A549 (cell line): Measurements from ENCODE around the gene CPTP.

Experiments
- CTCF ChIP-seq: fragments of >200 bp; sonication (Bioruptor Twin); formaldehyde crosslinking; IDR thresholded peaks from 3 replicates; pipeline ENCODE4 v1.5.1; 2016
- KDM1A ChIP-seq: fragments of 200-600 bp; sonication (generic); IDR thresholded peaks from 2 replicates; pipeline ENCODE4 v1.6.1; 2016; ENCODE audit warnings: low read depth, mild to moderate bottlenecking
- RAD21 ChIP-seq, 2 experiments: fragments of >200 bp in 1 of 2; sonication (Bioruptor Twin) in 1 of 2; formaldehyde crosslinking in 1 of 2; IDR thresholded peaks in 1 of 2; conservative IDR thresholded peaks in 1 of 2; 2 replicates in 1 of 2; 3 replicates in 1 of 2; pipeline ENCODE4 v1.6.1; 2012 to 2018; ENCODE audit warnings: inconsistent platforms in 1 of 2
- RCOR1 ChIP-seq: fragments of 150-350 bp; IDR thresholded peaks from 2 replicates; pipeline ENCODE4 v1.6.1; 2014; ENCODE audit warnings: antibody characterized with exemption, low read length, low read depth
- TF ChIP-seq, protein P1 (sequence below): fragments of 250-450 bp; sonication (Bioruptor Pico); IDR thresholded peaks from 2 replicates; pipeline ENCODE4 v1.5.0; 2020; ENCODE audit warnings: low read depth, mild to moderate bottlenecking, moderate library complexity
- TF ChIP-seq, protein P2 (sequence below): fragments of 200-600 bp; sonication (generic); IDR thresholded peaks from 2 replicates; pipeline ENCODE4 v1.6.1; 2016; ENCODE audit warnings: antibody characterized with exemption, mild to moderate bottlenecking, moderate library complexity

DNA sequence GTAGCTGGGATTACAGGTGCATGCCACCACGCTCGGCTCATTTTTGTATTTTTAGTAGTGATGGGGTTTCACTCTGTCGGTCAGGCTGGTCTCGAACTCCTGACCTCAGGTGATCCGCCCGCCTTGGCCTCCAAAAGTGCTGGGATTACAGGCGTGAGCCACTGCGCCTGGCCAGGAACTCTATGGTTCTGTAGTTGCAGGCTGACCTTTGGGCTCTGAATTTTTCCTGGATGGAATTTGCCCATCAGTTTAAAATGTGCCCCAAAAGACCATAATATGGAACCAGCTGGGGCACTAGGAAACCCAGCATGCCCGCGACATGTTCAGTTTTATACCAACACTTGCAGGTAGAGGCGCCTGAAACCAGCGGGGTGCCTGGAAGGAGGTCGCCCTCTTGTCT lies 46.0 kb upstream of the CPTP start:
- no peak for TF ChIP-seq RAD21 (conservative IDR thresholded peaks at IDR 0.05 in 1 of 2, IDR thresholded peaks at IDR 0.05 in 1 of 2)
- no peak for TF ChIP-seq CTCF
- TF ChIP-seq, protein P1, sequence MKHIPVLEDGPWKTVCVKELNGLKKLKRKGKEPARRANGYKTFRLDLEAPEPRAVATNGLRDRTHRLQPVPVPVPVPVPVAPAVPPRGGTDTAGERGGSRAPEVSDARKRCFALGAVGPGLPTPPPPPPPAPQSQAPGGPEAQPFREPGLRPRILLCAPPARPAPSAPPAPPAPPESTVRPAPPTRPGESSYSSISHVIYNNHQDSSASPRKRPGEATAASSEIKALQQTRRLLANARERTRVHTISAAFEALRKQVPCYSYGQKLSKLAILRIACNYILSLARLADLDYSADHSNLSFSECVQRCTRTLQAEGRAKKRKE = no peak
- TF ChIP-seq RCOR1 = no peak
- TF ChIP-seq, protein P2, sequence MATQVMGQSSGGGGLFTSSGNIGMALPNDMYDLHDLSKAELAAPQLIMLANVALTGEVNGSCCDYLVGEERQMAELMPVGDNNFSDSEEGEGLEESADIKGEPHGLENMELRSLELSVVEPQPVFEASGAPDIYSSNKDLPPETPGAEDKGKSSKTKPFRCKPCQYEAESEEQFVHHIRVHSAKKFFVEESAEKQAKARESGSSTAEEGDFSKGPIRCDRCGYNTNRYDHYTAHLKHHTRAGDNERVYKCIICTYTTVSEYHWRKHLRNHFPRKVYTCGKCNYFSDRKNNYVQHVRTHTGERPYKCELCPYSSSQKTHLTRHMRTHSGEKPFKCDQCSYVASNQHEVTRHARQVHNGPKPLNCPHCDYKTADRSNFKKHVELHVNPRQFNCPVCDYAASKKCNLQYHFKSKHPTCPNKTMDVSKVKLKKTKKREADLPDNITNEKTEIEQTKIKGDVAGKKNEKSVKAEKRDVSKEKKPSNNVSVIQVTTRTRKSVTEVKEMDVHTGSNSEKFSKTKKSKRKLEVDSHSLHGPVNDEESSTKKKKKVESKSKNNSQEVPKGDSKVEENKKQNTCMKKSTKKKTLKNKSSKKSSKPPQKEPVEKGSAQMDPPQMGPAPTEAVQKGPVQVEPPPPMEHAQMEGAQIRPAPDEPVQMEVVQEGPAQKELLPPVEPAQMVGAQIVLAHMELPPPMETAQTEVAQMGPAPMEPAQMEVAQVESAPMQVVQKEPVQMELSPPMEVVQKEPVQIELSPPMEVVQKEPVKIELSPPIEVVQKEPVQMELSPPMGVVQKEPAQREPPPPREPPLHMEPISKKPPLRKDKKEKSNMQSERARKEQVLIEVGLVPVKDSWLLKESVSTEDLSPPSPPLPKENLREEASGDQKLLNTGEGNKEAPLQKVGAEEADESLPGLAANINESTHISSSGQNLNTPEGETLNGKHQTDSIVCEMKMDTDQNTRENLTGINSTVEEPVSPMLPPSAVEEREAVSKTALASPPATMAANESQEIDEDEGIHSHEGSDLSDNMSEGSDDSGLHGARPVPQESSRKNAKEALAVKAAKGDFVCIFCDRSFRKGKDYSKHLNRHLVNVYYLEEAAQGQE = no peak
- TF ChIP-seq KDM1A = no peak
